Forelimb muscle (tissue), 1 donor: ENCODE data around the gene MCF2L. TPM values are rescaled to one million over a fixed set of nuclear protein-coding genes. Genes with fewer than 3 reads are reported as not detected.

Experiments
- DNase-seq: peaks from one replicate; pipeline ENCODE4 v3.0.0-alpha.2; 2013; ENCODE audit warnings: low read depth
- polyA plus RNA-seq: library from polyadenylated mRNA; unstranded; fragments of 120-200 nt; gene quantifications from one replicate; pipeline ENCODE4 v1.2.1, GENCODE V29; 2013; ENCODE audit not compliant: insufficient read length

MCF2L gene
- polyA plus RNA-seq, 1 donor: 22.5 TPM

DNA sequence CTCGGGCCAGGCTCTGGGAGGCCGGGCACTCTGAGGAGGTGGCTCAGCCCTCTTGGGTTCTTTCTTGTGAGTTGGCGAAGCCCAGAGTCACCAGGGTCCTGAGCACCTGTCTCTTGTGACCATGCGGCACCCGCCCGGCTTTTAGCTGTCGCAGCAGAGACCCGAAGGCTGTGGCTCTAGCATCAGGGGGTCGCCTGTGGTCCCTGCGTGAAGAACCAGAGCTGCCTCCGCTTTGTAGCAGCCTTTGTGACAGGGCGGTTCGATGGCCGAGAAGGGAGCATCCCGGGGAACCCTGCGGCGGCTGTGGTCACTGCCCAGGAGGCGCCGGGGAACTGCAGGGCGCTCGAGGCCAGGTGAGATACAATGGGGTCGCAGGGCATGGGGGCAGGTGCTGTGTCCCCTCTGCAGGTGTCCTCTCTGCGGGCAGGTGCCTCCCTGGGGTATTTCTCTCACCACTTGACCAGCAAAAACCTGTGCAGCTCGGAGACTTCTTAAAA is 10.4 kb downstream of the MCF2L start:
- no peak for DNase-seq

DNA sequence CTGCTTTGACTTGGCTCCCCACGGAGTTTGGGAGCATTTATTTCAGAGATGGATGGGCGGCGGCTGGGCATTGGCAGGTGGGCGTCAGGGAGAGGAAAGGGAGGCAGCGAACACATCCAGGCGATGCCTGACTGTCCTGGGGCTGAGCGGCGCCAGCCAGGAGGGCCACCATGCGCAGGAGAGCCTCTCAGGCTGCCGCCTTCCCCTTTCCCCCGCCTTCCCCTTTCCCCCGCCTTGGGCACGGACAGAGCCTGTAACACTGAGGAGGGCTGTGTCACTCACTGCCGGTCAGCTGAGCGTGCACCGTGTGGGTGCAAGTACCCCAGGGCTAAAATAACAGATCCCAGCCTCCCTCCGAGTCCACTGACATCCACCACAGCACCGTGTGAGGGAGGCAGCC is 11.4 kb downstream of the MCF2L start:
- no peak for DNase-seq

DNA sequence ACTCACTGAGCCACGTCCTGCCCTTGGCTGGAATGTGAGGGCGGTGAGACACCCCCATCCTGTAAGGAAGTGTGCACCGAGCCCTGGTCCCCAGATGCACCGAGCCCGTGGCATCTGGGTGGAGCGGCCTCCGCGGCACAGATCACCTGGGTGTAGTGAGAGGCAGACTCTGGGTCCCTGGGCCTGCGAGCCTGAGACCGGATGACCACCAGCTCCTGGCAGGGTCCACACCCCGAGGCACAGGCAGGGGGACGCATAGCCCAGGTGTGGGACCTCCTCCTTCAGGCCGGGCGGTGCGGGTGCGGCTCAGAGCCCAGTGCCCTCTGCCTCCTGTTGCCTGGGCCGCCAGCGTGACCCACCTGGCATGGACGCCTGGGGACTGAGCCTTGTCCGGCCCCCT is 12.4 kb downstream of the MCF2L start:
- no peak for DNase-seq

DNA sequence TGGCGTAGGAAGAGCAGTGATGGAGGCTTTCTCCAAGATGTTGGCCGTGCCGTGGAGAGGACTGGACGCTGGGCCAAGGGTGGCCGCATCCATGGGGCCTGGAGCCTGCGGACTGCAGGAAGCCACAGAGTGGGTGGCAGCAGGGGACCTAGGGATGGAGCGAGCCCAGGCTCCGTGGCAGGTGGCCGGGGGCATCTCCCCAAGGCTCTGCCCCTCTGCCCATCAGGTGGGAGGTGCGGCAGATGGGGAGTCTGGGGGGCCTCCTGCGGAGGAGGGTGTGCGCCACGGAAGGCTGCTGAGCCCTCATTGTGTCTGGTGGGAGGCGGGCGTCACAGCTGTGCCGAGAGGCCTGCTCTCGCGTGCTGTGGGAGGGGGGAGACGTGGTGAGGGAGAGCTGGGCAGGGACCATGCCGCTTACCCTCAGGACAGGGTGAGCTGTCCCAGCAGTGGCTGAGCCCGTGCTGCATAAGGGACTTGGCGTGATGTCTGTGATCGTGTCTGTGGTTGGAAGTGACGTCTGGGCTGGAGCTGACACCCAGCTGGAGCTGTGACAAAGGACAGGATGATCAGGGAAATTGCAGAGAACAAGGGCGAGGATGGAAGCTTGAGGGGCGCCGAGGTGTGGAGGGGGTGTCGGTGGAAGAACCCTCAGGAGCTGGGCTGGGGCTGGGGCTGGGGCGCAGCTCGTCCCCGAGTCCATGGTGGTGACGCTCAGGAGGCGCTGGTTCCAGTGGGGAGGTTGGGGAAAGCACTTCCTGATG is 13.4 kb downstream of the MCF2L start:
- DNase-seq: no peak

DNA sequence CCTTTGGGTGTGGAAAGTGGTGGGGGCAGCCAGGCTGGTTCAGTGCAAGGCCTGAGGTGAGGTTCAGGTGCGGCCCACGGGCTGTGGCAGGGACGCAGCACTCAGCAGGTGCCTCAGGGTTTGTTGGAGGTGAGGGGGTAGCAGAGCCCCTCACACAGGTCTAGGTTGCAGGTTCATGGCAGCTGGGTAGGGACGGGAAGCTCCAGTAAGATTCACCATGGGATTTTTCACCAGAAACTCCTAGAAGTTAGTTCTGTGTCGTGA is 14.0 kb downstream of the MCF2L start:
- no peak for DNase-seq

DNA sequence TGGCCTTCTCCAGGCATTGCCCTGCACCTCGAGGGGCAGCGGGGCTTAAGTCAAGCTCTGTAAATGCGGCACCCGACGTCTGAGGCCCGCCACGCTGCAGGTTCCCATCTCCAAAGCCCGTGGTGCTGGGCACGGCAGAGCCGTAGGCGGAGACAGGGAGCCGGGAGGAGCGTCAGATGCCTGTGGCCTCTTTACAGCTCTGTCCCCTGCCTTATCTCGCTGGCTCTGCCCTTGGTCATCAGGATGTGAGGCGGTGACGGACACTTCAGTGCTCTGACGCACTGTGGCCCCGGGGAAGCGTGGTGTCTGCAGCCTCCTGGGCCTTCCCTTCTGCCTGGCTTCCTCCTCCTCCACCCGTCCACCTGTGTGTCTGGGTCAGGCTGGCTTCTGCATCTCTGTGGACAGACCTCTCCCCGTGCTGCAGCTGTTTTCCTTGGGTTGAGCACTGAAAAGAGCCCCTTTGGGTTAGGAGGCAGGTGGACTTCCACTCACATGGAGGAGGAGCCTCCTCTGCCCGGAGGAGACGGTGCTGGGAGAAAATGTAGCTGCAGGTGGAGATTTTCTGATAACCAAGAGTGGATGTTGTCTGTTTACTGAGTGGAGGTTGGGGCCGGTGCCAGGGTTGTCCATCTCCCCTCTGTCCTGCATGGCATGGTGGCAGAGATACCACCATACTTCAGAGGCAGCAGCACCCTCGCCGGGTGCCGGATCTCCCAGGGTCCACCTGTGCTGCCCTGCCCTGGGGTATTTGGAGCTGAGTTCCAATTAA is 14.6 kb downstream of the MCF2L start:
- DNase-seq: no peak

DNA sequence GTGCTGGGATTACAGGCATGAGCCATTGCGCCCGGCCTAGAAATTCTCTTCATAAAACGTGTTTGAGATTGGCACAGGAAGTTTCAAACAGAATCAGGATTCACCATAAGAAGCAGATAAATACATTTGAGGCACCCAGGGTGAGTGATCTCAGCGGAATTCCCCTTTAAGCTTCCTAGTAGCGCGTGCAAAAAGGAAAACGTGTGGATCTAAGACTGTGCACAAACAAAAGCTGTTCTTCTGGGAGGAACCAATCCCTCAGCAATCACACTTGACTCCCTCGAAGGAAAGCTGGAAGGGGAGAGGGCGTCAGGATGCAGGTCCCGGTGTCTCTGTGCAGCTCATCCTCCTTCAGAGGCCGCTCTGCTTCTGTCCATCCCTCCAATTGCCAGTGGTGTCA is 15.5 kb downstream of the MCF2L start:
- DNase-seq: no peak

DNA sequence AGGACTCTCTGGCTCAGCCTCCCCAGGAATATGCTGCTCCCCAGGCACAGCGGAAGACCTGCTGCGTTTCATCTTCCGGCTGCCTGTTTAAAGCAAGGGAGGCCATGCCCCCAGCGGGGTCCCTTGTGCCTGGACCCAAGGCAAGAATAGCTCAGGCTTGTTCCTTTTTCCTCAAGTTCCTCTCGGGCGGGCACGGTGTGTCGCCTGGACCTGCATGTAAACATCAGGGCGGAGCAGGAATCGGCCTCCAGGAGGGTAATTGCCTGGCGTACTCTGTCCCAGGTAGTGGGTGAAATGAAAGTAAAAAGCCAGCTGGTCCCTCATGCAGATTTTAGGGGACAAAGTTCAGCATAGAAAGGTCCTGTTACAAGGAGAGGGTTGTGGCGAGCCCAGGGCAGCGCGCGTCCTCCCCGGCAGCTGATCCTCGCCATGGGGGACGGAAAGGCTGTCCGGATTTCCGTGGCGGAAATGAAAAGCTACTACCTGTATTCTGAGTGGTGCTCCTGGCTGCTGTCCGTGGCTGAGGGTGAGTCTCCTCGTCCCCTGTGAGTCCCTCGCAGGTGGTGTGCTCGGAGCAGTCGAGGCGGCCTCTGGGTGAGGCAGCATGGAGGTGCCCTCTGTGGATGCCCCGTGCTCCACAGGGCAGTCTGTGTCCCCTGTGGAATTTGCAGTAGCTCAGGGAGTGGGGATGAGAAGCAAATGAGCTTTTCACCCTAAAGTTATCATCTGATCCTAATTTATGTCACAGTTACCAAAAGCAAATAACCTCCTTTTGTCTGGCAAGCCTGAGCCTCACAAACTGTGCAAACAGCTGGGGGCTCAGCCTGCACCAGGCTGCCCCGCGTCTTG is 16.2 kb downstream of the MCF2L start:
- DNase-seq: no peak

DNA sequence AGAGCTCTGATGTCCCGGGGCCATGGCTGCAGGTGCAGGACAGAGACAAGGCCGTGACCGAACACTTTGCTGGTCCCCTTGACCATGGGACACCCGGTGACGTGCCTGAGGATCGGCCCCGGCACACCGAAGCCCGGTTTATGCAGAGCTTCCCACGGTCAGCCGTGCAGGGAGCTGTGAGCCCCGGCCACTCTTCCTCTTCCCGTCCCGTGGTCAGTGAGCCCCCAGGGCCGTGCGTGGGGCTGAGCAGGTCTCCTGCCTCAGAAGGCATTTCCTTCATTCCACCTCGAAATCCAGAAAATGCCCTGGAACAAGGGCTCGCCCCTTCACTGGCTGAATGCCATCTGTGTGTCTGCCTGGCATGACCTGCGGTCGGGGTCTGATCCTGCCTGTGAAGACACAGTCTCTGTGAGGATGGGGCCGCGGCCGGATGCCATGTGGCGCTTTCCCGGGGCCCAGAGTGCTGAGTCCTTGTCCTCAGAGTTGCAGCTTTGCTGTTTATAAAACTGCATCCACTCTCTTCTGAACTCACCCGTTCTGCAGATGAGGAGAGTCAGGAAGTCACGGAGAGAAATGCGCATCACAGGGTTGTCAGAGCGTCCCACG is 16.9 kb downstream of the MCF2L start:
- DNase-seq: no peak

DNA sequence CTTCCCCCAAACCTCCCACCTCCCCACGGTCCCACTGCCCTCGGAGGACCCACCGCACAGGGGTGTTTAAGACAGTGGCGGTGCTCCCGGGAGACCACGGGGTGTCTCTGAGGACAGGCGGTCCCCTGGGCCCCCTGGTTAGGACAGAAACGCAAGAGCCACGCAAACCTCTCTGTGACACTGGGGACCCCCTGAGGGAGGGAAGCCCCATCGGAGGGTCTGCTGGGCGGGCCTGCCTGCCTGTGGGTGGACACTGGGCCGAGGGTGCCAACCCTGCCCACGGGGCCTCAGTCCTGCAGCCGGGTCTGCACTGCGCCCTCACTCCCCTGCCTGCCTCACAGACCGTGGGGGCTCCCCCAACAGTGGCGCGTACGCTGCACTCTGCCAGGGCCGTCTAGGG is 17.5 kb downstream of the MCF2L start:
- no peak for DNase-seq

DNA sequence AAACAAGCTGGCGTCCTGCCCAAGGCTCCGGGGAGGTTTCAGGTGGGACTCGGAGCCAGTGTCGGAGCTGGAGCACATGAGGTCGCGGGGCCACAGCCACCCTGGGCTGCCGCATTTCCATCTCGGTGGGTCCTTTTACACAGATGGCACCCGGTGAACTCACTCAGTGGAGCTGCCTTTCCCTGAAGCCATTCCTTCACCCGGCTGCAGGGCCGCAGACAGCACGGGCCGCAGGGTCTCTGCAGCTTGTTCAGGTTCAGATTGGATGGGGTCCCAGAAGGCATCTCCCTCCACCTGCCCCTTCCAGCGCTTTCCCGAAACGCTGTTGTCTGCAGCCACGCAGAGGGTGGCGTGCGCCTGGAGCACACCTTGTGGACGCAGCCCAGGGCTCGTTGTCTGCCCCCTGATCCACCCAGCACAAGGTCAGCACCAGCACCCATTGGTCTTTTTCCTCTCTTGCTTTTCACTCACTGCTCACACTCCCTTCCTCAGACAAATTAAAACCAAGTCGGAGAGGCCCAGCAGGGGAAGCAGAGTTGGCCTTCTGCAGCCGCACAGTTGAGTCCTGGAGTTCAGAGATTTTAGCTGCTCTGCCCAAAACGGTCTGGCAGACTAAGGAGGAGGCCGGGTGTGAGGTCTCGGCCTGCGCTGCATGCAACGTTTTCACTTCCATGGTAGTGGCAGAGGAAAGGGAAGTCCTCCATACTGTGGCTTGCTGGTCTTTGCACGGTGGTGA is 18.1 kb downstream of the MCF2L start:
- no peak for DNase-seq

DNA sequence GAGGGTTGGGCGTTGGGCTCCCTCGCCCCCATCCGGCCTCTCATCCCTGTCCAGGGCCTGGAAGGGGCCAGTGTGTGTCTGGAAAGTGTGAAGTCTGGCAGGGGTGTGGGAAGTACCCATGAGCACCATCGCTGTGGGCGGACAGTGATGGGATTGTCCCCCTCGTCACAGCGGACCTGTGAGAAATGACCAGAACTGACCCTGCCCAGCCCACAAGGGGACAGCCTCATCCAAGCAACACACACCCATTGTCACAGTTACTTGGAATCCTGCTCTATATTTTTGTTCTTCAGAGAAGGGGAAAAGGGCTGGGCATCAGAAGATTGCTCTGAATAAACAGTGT is 18.6 kb downstream of the MCF2L start:
- no peak for DNase-seq

DNA sequence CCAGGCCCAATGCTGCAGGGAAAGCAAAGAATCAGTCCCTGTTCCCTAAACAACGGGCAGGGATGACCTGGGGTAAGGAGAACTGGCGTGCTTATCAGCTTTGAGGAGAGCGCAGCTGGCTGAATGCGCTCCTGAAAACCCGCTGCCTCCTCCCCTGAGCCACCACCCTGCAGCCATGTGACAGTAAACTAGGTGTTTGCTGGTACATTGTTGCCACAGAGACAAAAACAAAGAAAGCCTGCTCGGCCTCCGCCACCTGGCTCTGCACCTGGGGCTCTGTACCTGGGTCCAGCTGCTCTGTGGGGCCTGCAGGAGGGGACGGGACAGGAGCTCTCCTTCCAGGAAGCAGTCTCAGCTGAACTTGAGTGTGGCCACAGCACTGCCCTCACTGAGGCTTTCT is 21.8 kb downstream of the MCF2L start:
- DNase-seq: no peak

DNA sequence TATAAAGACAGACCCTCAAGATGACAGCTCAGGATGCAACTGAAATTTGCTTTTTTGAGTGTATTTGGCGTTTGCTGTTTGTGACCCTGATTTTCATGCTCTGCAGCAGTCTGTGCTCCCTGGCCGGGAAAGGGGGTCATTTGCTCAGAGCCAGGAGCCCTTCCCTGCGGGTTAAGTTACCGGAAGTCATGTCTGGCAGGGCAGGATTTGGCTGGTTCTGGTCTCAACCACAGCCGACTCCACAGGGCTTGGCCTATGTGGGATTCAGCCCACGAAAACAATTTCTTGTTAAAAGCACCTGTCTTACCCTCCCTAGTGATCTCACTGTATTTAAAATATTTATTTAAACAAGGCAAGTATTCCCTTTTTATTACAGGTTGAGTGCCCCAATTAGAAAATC is 22.6 kb downstream of the MCF2L start:
- no peak for DNase-seq

DNA sequence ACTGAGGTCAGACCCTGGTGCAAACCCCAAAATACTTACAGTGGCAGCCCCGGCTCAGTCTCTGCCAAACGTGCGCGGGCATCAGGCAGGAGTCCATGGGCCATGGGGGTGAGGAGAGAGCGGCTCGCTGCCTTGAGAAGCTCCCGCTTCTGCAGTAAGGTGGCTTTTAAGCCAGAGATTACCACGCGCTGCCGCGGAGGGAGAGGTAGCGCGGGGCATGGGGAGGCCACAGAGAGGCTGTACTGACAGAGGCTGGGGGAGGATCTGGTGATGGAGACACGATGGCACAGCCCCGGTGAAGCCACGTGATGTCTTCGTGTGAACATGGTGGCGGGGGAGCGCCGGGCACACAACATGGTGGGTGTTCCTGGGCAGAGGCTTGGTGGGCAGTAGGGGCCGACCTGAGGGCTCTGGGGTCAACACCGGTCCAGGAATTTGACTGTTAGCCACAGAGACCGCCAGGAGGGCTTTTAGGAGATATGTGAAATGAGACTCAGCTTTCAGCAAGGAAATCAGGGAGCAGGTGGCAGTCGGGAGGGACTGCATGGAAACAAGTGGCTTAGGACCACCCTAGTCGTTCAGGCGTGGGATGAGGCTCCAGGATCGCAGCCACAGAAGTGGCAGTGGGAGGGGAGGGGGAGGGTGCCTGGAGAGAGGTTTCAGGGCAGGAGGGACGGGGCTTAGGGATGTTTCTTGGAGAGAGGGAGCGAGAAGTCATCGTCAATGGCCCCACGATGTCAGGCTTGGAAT is 24.1 kb downstream of the MCF2L start:
- DNase-seq: no peak

DNA sequence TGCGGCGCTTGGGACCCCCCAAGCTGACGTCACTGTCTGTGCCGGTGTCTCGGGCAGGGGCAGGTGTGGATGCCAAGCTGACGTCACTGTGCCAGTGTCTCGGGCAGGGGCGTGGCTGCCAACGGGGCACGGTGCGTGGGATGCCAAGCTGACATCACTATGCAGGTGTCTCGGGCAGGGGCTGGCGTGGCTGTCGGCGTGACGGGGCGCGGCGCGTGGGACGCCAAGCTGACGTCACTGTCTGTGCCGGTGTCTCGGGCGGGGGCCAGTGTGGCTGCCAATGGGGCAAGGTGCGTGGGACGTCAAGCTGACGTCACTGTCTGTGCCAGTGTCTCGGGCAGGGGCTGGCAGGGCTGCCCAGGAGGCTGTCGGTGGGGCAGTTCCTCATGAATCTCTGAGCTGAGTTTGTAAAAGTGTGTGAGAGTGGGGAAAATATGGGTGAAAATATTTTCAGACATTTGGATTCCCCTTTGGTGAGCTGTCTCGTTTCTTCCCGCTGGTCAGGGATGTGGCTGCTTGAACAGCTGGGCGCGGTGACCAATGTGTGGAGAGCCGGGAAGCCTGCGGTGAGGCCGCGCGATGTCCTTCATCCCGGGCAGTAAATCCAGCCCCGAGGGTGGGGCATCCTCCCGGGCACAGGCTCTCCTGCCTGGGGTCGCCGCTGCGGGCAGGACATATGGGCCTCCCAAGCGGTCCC is 25.2 kb downstream of the MCF2L start:
- DNase-seq: no peak

DNA sequence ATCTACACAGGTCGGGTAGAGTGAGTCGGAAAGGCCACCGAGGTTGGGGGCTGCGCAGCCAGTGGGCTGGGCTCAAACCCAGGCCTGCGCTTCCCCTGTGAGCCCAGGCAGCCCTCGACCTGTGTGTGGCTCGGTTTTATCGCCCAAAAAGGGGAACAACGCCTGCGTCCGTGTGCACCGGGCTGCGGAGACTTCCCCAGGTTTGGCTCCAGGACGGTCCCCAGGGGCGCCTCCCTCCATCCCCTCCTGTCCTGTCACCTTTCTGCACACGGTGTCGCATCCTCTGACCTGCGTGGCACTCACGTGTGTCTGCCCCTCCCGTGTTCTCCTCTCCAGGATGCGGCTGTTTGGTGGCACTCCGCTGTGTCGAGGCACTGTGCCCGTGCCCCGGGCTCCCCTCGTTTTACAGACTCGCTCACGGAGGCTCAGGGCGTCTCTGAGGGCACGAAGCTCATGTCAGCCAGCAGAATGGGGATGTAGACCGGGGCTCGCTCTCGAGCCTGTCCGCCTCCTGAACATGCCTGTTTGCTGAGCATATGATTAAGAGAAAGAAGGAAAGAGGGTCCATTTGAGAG is 25.9 kb downstream of the MCF2L start:
- no peak for DNase-seq

DNA sequence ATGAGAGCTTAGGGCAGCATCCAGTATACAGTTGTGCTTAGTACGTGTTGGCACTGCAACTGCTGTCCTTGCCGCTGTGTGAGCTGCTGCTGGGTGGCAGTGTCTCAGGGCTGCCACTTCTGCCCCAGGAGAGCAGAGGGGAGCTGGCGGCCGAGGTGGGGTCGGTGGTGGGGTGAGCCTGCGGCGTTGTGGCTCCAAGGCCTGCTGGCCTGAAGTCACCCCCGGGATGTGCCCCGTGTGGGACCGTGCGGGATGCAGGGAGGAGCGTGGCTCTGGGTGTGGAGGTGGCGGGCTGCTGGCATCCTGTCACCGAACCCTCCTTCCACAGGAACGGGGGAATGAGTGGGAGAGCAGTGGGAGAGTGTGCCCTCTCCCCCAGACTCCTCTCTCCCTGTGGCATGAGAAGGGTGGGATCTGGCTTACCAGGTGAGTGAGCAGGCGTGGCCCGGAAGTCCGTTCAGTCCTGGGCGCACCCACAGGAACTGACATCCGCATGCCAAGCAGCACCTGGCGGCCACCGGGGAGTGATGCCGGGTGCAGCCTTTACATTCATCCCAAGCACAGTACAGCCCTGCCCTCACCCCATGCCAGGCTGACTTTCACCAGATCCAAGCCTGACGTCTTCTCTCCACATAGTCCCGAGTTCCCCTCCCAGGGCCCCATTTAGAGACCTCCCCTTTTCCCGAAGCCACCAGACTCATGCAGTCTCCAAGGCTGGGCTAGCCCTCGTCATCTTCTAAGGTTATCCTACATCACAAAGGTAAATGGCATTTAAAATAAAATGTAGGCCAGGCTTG is 26.6 kb downstream of the MCF2L start:
- no peak for DNase-seq

DNA sequence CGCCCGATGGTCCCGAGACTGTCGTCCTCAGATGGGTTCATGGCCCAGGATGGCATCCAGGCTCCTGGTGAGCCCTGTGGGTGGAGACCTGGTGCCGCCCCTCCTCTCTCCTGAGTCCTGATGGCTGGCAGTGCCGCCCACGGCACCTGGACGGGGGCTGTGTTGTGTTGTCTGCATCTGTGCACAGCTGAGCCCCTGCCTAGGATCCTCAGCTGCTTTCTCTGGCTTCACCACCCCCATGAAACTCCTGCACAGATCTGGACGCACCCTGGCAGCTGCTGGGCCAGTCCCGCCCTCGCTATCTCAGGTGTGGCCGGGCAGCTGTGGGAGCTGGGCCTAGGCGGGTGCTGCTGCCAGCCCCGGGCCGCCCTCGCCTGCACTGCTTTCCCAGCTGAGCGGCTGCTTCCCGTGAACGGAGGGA is 27.7 kb downstream of the MCF2L start:
- DNase-seq: no peak
